ENCODE data around the gene DNAJC15. TPM values are rescaled to one million over a fixed set of nuclear protein-coding genes. Genes with fewer than 3 reads are reported as not detected.
A peak's percentile ranks its signal among the peaks of the same experiment; 100 is the strongest.

Gene DNAJC15
- total and polyA plus RNA-seq, 5 donors: 21.8 to 44.4 (median 31.5) TPM

DNA sequence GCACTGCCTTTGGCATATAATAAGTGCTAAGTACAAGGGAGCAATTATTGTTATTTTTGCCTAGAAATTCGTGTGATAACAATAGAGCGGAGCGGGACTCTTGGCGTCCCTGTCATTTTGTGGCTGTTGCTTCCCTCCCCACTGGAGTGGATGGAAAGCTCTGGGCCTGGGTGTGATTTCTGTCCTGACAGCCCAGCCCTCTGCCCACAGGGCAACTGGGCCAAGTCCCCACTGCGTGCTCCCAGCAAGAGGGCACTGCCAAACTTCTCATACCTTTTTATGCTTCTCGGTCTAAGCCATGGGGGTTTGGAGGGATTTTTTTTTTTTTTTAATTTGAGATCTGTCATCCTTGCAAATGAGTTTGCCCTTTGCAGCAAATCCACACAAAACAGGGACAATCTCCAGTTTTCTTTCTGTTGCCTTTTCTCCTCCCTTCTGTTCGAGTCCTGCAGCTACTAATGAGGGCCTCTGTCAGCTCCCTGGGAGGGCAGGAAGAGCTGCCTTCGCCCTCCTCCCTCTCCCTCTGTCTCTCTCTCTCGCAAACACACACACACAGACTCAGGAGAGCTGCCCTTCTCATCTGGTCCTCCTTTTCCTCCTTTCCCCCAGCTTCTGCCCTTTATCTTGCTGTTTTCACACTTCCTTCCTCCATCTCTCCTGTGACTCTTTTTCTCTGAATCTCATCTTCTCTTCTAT lies 103.9 kb downstream of the DNAJC15 start:
- intact Hi-C loops (cut with DNase I): no loop called here
- 25% methylated on average over 9 of the region's 9 CpGs for WGBS
- Histone ChIP-seq H3K27me3 (ENCODE audit: control insufficient read depth, insufficient read depth) (no peaks in the 10 kb centered on the region), H3K4me1 (ENCODE audit: control insufficient read depth, insufficient read depth, low read length) (no peaks in the 10 kb centered on the region), H3K27ac (ENCODE audit: low read length) (peak overlapping the region; percentile 71), H3K4me3 (ENCODE audit: low read length) (no peak overlapping the region), H3K9me3 (ENCODE audit: control insufficient read depth, low read length) (no peaks in the 10 kb centered on the region)
- ATAC-seq (peak; percentile 72 to 73), DNase-seq (peak in 2 of 3 donors; percentile 50 to 63)

DNA sequence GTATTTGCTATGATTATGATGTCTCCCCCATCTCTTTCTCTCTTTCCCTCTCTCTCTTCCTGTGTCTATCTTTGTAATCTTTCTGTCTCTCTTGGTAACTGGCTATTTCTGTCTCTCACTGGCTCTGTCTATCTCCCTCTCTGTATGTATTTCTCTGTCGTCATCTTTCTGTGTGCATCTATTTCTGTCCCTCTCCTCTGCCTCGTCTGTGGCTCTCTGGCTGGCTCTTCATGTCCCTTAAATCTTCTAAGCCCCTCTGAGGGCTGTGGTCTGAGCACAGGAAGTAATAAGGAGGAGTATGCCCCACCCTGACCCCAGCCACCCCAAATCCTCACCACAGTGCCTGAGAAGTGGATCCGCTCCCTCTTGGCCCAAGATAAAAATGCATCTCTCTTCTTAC lies 104.4 kb downstream of the DNAJC15 start:
- H3K4me3 ChIP-seq (ENCODE audit: low read length): no peak overlapping the region
- WGBS: 18% methylated on average over 3 of the region's 3 CpGs
- ATAC-seq (peak; percentile 68 to 72), DNase-seq (no peak)
- H3K27me3 ChIP-seq (ENCODE audit: control insufficient read depth, insufficient read depth): no peaks in the 10 kb centered on the region
- intact Hi-C loops (cut with DNase I): no loop called here
- H3K27ac ChIP-seq (ENCODE audit: low read length): peak overlapping the region; percentile 47
- H3K4me1 ChIP-seq (ENCODE audit: control insufficient read depth, insufficient read depth, low read length): no peaks in the 10 kb centered on the region
- no peaks in the 10 kb centered on the region for H3K9me3 ChIP-seq (ENCODE audit: control insufficient read depth, low read length)

DNA sequence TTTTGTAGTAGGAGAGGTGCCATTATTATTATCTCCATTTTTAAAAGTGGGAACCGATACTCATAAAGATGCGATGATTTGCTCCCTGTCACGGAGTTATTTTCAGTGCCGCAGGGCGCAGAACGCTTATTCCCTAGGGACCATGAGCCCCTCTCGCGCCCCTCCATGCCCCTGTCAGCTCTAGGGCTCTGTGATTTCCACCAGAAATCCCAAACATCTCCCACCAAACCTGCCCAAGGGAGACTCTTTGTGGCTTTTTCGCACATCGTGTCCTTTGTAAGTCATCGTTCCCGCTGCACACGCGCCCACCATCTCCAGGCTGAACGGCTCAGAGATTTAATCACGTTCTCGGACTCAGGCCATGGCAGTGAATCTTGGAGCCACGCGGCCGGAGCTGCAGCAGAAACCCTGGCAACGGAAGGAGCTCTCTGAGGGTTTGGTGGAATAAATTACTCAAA lies 105.1 kb downstream of the DNAJC15 start:
- DNase-seq (peak; percentile 48 to 77 (median 63)), ATAC-seq (peak; percentile 20 to 29)
- Histone ChIP-seq H3K9me3 (ENCODE audit: control insufficient read depth, low read length) (no peaks in the 10 kb centered on the region), H3K4me3 (ENCODE audit: low read length) (no peak overlapping the region), H3K27ac (ENCODE audit: low read length) (no peak overlapping the region), H3K27me3 (ENCODE audit: control insufficient read depth, insufficient read depth) (no peaks in the 10 kb centered on the region), H3K4me1 (ENCODE audit: control insufficient read depth, insufficient read depth, low read length) (no peaks in the 10 kb centered on the region)
- WGBS: 60% methylated on average over 21 of the region's 21 CpGs
- intact Hi-C loops (cut with DNase I): no loop called here

DNA sequence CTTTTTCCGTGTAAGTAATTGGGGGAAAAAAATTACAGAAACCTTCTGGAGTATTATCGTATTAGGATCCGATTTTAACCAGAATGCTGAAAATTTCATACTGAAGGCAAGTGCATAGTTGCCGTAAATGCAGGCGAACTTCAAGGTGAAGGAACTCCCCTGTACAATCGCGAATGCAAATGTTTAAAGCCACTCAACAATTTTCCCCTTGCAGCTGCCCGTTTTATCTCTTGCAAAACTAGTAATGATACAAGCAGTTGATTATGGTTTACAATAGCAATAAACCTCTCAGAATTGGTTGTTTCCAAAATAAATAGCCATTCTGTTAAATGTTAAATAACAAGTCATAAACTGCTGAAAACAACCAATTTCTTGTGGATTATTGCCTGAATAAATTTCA lies 105.7 kb downstream of the DNAJC15 start:
- no peak for DNase-seq
- intact Hi-C loops (cut with DNase I): no loop called here
- WGBS: 61% methylated on average over 8 of the region's 8 CpGs

DNA sequence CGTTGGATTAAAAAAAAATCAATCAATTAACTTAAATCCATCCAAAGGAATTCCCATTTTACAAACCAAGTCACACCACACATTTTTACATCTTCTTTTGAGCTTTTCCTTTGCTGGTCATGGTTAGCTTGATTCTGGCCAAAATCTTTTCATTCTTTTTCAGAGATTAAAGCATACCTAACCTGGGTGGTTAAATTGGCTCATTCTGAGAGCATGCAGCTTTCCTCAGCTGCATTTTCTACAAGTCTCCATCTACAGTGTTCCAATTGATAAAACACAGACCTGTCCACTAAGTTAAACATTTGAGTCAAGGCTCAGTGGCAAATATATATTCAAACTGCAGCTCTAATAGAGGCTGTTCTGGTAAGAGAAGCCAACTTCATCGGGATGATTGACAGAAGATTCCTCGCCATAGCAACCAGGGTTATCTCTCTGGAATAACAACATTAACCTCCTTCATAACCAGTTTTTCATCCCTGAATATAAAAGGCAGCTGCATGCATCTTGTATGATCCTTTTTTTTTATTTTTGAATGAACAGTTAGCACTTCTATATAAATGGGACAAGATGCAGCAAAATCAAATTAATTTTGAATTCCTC lies 106.2 kb downstream of the DNAJC15 start:
- intact Hi-C loops (cut with DNase I): no loop called here
- H3K4me3 ChIP-seq (ENCODE audit: low read length): no peak overlapping the region
- no peaks in the 10 kb centered on the region for H3K27me3 ChIP-seq (ENCODE audit: control insufficient read depth, insufficient read depth)
- ATAC-seq (no peak), DNase-seq (no peak)
- no peaks in the 10 kb centered on the region for H3K4me1 ChIP-seq (ENCODE audit: control insufficient read depth, insufficient read depth, low read length)
- H3K9me3 ChIP-seq (ENCODE audit: control insufficient read depth, low read length): no peaks in the 10 kb centered on the region
- 43% methylated on average over 3 of the region's 3 CpGs for WGBS
- H3K27ac ChIP-seq (ENCODE audit: low read length): no peak overlapping the region

More for the DNA sequence above, 105.7 kb downstream of the DNAJC15 start:
- no peaks in the 10 kb centered on the region for H3K27me3 ChIP-seq (ENCODE audit: control insufficient read depth, insufficient read depth)
- ATAC-seq: no peak
- H3K4me3 ChIP-seq (ENCODE audit: low read length): no peak overlapping the region
- no peaks in the 10 kb centered on the region for H3K4me1 ChIP-seq (ENCODE audit: control insufficient read depth, insufficient read depth, low read length)
- H3K9me3 ChIP-seq (ENCODE audit: control insufficient read depth, low read length): no peaks in the 10 kb centered on the region
- H3K27ac ChIP-seq (ENCODE audit: low read length): no peak overlapping the region

DNA sequence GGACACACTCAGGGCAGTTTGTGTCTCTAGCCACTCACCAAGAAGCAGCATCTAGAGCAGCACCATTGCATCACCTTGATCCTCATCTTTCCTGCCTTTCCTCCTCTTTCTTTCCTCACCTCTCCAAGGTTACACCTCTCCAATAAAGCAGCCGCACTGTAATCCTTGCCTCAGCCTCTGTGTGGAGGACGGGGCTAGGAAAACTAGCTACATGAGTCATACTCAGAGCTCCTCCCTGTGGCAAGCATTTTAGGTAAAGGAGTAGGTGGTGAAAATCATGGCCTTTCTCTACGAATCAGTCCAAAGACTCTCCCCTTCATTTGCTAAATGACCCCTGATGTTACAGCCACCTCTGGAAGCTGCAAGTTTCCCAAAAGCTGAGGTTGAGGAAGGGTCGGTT lies 108.9 kb downstream of the DNAJC15 start:
- no peak overlapping the region for H3K4me3 ChIP-seq (ENCODE audit: low read length)
- no peak for DNase-seq
- H3K4me1 ChIP-seq (ENCODE audit: control insufficient read depth, insufficient read depth, low read length): no peaks in the 10 kb centered on the region
- no peaks in the 10 kb centered on the region for H3K27me3 ChIP-seq (ENCODE audit: control insufficient read depth, insufficient read depth)
- no peaks in the 10 kb centered on the region for H3K9me3 ChIP-seq (ENCODE audit: control insufficient read depth, low read length)
- H3K27ac ChIP-seq (ENCODE audit: low read length): no peak overlapping the region
- WGBS: 49% methylated on average over 4 of the region's 4 CpGs
- ATAC-seq: peak; percentile 75 to 80
- intact Hi-C loops (cut with DNase I): no loop called here

DNA sequence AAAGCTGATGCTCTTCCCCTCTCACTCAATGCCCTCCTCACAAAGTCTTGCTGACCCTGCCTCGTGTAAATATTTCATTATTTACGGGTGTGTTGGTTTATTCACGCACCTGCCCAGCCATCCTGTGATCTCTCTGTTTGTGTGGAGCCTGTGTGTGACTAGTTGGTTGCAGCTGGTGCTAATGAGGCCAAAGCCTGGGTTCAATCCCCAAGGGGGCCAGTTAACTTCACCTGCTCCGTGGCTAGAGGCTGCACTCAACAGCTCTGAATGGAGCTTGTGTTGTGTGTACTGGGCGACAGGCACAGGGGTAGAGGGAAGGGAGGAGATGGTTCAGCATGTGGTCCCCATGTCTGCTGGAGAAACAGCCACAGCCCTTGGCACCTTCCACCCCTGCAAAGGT lies 109.5 kb downstream of the DNAJC15 start:
- no peak overlapping the region for H3K27ac ChIP-seq (ENCODE audit: low read length)
- ATAC-seq: no peak
- H3K27me3 ChIP-seq (ENCODE audit: control insufficient read depth, insufficient read depth): no peaks in the 10 kb centered on the region
- no peak overlapping the region for H3K4me3 ChIP-seq (ENCODE audit: low read length)
- DNase-seq: no peak
- intact Hi-C loops (cut with DNase I): no loop called here
- WGBS: 79% methylated on average over 5 of the region's 5 CpGs
- H3K9me3 ChIP-seq (ENCODE audit: control insufficient read depth, low read length): no peaks in the 10 kb centered on the region
- no peaks in the 10 kb centered on the region for H3K4me1 ChIP-seq (ENCODE audit: control insufficient read depth, insufficient read depth, low read length)

DNA sequence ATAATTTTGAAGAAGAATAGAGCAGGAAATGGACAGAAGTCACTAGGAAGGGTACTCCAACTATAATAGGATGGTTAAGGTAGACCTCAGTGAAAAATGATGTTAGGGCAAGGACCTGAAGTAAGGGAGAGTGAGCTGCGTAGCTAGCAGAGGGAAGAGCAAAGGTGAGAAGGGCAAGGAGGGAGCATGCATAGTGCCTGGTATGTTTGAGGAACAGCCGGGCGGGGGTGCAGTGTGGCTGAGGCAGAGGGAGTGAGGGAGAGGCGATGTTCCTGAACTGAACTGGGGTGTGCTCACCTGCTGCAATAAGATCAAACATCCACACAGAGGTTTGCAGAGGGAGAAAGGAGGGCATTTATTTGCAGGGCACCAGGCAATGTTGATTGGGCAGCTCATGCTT lies 110.4 kb downstream of the DNAJC15 start:
- Histone ChIP-seq H3K27ac (ENCODE audit: low read length) (no peak overlapping the region), H3K9me3 (ENCODE audit: control insufficient read depth, low read length) (no peaks in the 10 kb centered on the region), H3K4me1 (ENCODE audit: control insufficient read depth, insufficient read depth, low read length) (no peaks in the 10 kb centered on the region), H3K4me3 (ENCODE audit: low read length) (no peak overlapping the region), H3K27me3 (ENCODE audit: control insufficient read depth, insufficient read depth) (no peaks in the 10 kb centered on the region)
- DNase-seq (no peak), ATAC-seq (no peak)
- intact Hi-C loops (cut with DNase I): no loop called here
- 95% methylated on average over 4 of the region's 4 CpGs for WGBS

DNA sequence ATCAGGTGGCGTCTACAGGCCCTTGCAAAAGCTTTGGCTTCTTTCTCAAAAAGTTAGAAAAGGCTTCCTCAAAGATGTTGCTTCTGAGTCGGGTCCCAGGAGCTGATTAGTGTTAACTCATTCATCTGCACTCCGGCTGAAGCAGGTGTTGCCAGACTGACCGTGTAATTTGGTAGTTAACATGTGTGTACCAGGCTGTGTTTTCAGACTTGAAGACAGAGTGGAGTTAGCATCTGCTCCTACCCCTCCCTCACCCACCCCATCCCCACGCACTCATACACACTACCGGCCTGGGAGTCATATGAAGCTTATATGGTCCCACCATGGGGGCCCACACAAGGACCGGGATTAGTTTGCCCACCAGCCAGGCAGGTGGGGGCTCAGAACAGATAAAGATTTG lies 111.5 kb downstream of the DNAJC15 start:
- no peak overlapping the region for H3K4me3 ChIP-seq (ENCODE audit: low read length)
- intact Hi-C loops (cut with DNase I): no loop called here
- no peaks in the 10 kb centered on the region for H3K27me3 ChIP-seq (ENCODE audit: control insufficient read depth, insufficient read depth)
- 88% methylated on average over 7 of the region's 7 CpGs for WGBS
- no peak overlapping the region for H3K27ac ChIP-seq (ENCODE audit: low read length)
- H3K9me3 ChIP-seq (ENCODE audit: control insufficient read depth, low read length): no peaks in the 10 kb centered on the region
- no peak for DNase-seq
- H3K4me1 ChIP-seq (ENCODE audit: control insufficient read depth, insufficient read depth, low read length): no peaks in the 10 kb centered on the region
- ATAC-seq: no peak

DNA sequence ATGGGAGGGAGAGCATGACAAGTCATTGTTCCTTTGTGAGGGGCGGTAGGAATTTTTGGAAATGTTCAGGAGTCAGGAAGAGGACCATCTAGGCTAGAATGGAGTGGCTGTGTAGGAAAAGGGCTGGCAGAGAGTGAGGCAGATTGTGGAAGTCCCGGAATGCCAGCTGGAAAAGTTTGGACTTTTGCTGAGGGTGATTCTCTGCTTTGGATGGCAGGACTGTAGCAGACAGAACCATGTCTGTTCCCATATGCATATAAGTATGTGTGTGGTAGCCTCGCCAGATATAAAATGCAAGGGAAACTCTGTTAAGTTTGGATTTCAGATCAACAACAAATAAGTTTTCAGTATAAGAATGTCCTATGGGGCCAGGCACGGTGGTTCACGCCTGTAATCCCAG lies 112.1 kb downstream of the DNAJC15 start:
- no peaks in the 10 kb centered on the region for H3K9me3 ChIP-seq (ENCODE audit: control insufficient read depth, low read length)
- intact Hi-C loops (cut with DNase I): no loop called here
- no peak for DNase-seq
- H3K27ac ChIP-seq (ENCODE audit: low read length): no peak overlapping the region
- WGBS: 94% methylated on average over 5 of the region's 5 CpGs
- H3K4me1 ChIP-seq (ENCODE audit: control insufficient read depth, insufficient read depth, low read length): no peaks in the 10 kb centered on the region
- H3K27me3 ChIP-seq (ENCODE audit: control insufficient read depth, insufficient read depth): no peaks in the 10 kb centered on the region
- ATAC-seq: no peak
- H3K4me3 ChIP-seq (ENCODE audit: low read length): no peak overlapping the region

DNA sequence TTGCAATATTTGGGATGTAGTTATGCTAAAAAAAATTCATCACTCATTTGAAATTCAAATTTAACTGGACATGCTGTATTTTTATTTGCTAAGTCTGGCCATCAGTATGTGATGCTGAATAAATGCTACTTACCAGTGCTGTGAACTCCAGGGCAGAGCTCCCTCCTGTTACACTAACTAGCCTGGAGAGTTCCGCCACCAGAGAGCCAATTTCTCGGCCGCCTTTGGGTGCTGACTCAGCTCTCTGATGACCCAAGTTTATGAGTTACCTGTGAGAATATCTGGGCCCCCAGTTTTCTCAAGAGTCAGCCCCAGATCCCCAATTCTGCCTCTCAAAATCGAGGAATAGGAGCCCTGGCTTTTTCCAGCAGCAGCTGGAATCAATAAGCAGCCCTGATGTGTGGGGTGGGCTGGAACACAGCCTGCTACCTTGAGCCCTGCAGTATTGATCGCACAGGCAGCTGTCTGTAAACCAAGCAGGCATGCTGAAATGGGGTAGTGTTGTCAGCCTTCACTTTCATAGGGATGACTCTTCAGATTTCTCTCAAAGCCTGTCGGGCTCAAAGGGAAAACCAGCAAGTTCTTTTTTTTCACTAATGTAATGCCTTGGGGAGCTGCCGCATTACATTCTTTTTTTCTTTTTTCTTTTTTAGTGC lies 113.7 kb downstream of the DNAJC15 start:
- no peaks in the 10 kb centered on the region for H3K9me3 ChIP-seq (ENCODE audit: control insufficient read depth, low read length)
- DNase-seq: no peak
- ATAC-seq: no peak
- no peak overlapping the region for H3K27ac ChIP-seq (ENCODE audit: low read length)
- H3K4me1 ChIP-seq (ENCODE audit: control insufficient read depth, insufficient read depth, low read length): no peaks in the 10 kb centered on the region
- no peak overlapping the region for H3K4me3 ChIP-seq (ENCODE audit: low read length)
- WGBS: 57% methylated on average over 7 of the region's 7 CpGs
- intact Hi-C loops (cut with DNase I): no loop called here
- H3K27me3 ChIP-seq (ENCODE audit: control insufficient read depth, insufficient read depth): no peaks in the 10 kb centered on the region

All from right cardiac atrium (tissue), 5 donors.